Measurements from ENCODE around the gene C11orf58. TPM values are rescaled to one million over a fixed set of nuclear protein-coding genes. Genes with fewer than 3 reads are reported as not detected.

The C11orf58 gene
- total RNA-seq, 4 donors from 2014 or later, result 144 to 202 (median 175) TPM

GRCh38 chr11:16794047-16794818 is 55.8 kb downstream of the C11orf58 start:
- no peak overlapping the region for H3K4me3 ChIP-seq
- no peak overlapping the region for H3K27ac ChIP-seq (replicated peaks in 1 of 4)
- DNase-seq (ENCODE audit: extremely low spot score), result no peak
- no peak for TF ChIP-seq POLR2AphosphoS5 (IDR thresholded peaks at IDR 0.05)
- no peaks in the 10 kb centered on the region for H3K27me3 ChIP-seq
- peaks cover 0 to 17% (median 6%) of the 10 kb centered on the region in 4 donors for H3K36me3 ChIP-seq
- H3K4me1 ChIP-seq, result peaks cover 4 to 28% (median 15%) of the 10 kb centered on the region in 4 donors
- intact Hi-C loops (cut with DNase I), result no loop called here
- 91% methylated on average over 17 of the region's 17 CpGs for WGBS
- H3K9me3 ChIP-seq, result no peaks in the 10 kb centered on the region

- H3K9me3 ChIP-seq, result no peaks in the 10 kb centered on the region
These were observed 56.7 kb downstream of the C11orf58 start for GRCh38 chr11:16795146-16795545.

DNA sequence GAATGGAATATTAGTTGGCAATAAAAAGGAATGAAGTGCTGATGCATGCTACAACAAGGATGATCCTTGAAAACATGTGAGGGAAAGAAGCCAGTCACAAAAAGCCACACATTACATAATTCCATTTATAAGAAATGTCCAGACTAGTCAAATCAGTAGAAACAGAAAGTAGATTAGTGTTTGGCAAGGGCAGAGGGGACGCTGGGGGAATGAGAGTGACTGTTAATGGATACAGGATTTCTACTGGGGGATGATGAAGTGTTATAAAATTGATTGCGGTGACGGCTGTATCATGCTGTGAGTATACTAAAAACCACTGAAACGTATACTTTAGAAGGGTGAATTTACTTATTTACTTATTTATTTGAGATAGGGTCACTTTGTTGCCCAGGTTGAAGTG is 57.9 kb downstream of the C11orf58 start:
- 82% methylated on average over 4 of the region's 4 CpGs for WGBS
- peaks cover 0 to 8% (median 4%) of the 10 kb centered on the region in 4 donors for H3K36me3 ChIP-seq
- H3K27me3 ChIP-seq, result no peaks in the 10 kb centered on the region
- H3K27ac ChIP-seq (replicated peaks in 1 of 4), result no peak overlapping the region
- no peak overlapping the region for H3K4me3 ChIP-seq
- no peaks in the 10 kb centered on the region for H3K9me3 ChIP-seq
- intact Hi-C loops (cut with DNase I), result no loop called here
- TF ChIP-seq EP300 (IDR thresholded peaks at IDR 0.05) (no peak), CTCF (IDR thresholded peaks at IDR 0.05) (no peak), POLR2AphosphoS5 (IDR thresholded peaks at IDR 0.05) (no peak), POLR2A (IDR thresholded peaks at IDR 0.05; ENCODE audit: low read depth) (no peak)
- no peak for DNase-seq (ENCODE audit: extremely low spot score)
- H3K4me1 ChIP-seq, result peaks cover 1 to 21% (median 6%) of the 10 kb centered on the region in 4 donors

More at GRCh38 chr11:16795146-16795545, 56.7 kb downstream of the C11orf58 start:
- no peak overlapping the region for H3K27ac ChIP-seq (replicated peaks in 1 of 4)
- TF ChIP-seq POLR2A (IDR thresholded peaks at IDR 0.05; ENCODE audit: low read depth) (no peak), POLR2AphosphoS5 (IDR thresholded peaks at IDR 0.05) (no peak), CTCF (IDR thresholded peaks at IDR 0.05) (no peak), EP300 (IDR thresholded peaks at IDR 0.05) (no peak)
- H3K27me3 ChIP-seq, result no peaks in the 10 kb centered on the region
- WGBS, result 80% methylated on average over 8 of the region's 8 CpGs
- peaks cover 0 to 8% (median 4%) of the 10 kb centered on the region in 4 donors for H3K36me3 ChIP-seq
- DNase-seq (ENCODE audit: extremely low spot score), result no peak
- intact Hi-C loops (cut with DNase I), result no loop called here
- no peak overlapping the region for H3K4me3 ChIP-seq
- H3K4me1 ChIP-seq, result peaks cover 4 to 26% (median 14%) of the 10 kb centered on the region in 4 donors

DNA sequence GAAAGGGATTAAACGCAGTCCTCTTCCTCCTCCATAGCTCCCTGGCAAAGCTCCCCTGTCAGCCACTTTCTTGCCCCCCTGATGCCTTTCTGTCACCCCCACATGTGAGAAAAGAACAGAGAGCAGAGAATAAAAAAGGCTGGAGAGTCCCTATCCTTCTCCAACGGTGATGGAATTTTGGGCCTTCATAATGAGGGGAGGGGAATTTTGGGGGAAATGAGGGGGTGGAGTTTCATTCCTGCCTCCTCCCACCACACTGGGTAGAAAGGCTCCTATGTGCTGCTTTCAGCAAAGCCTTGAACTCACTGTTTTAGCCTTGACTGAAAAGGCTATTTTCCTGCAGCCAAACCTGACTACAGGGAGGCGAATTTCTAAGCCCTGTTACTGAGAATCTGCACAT is 59.3 kb downstream of the C11orf58 start:
- Histone ChIP-seq H3K4me1 (peaks cover 0 to 14% (median 2%) of the 10 kb centered on the region in 4 donors), H3K27ac (replicated peaks in 1 of 4) (no peak overlapping the region), H3K27me3 (no peaks in the 10 kb centered on the region), H3K4me3 (no peak overlapping the region), H3K9me3 (no peaks in the 10 kb centered on the region), H3K36me3 (peaks cover 0 to 21% (median 6%) of the 10 kb centered on the region in 4 donors)
- no peak for TF ChIP-seq EP300 (IDR thresholded peaks at IDR 0.05)
- TF ChIP-seq CTCF (IDR thresholded peaks at IDR 0.05), result no peak
- intact Hi-C loops (cut with DNase I), result no loop called here
- no peak for DNase-seq (ENCODE audit: extremely low spot score)
- WGBS, result 68% methylated on average over 3 of the region's 3 CpGs

- Histone ChIP-seq H3K27ac (replicated peaks in 1 of 4) (no peak overlapping the region), H3K4me3 (no peak overlapping the region), H3K4me1 (peaks cover 0 to 12% (median 2%) of the 10 kb centered on the region in 4 donors), H3K27me3 (no peaks in the 10 kb centered on the region), H3K36me3 (peaks cover 0 to 24% (median 3%) of the 10 kb centered on the region in 4 donors), H3K9me3 (no peaks in the 10 kb centered on the region)
- WGBS, result 71% methylated on average over 1 of the region's 1 CpG
- no peak for DNase-seq (ENCODE audit: extremely low spot score)
- no peak for TF ChIP-seq CTCF (IDR thresholded peaks at IDR 0.05)
- TF ChIP-seq EP300 (IDR thresholded peaks at IDR 0.05), result no peak
- no peak for TF ChIP-seq POLR2A (IDR thresholded peaks at IDR 0.05; ENCODE audit: low read depth)
- TF ChIP-seq POLR2AphosphoS5 (IDR thresholded peaks at IDR 0.05), result no peak
- intact Hi-C loops (cut with DNase I), result no loop called here
These were observed 60.8 kb downstream of the C11orf58 start for GRCh38 chr11:16799221-16799620.
